Measurements from ENCODE around the gene CADM4. TPM values are rescaled to one million over a fixed set of nuclear protein-coding genes. Genes with fewer than 3 reads are reported as not detected.

The CADM4 gene
- polyA plus RNA-seq, 1 donor from 2014 or later, result not detected

DNA sequence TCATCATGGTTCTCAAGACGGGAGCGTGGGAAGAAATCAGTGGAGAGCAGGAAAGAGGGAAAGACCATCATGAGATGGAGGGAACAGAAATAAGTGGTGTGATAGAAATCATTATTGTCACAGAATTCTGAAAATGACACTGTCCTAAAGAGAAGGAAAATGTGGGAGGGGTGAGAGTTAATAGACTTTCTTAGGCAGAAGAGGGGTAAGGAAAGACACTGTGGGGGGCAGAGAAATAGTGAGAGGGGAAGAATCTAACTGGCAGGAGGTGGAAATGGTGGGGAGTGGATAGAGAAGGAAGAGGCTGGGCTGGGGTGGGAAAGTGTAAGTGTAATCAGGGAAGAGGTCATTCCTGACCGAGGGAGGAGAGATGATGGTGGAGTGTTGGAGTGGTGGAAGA is 60.9 kb downstream of the CADM4 start:
- H3K27ac Mint-ChIP-seq, result peak overlapping the region in 1 of 3 donors; percentile 50
- H3K4me3 Mint-ChIP-seq, result peak overlapping the region; percentile 30 to 70 (median 54)
- H3K36me3 Mint-ChIP-seq, result peaks cover 2% of the 10 kb centered on the region
- peaks cover 10 to 16% (median 11%) of the 10 kb centered on the region in 3 donors for H3K4me1 Mint-ChIP-seq
- H3K9me3 Mint-ChIP-seq, result no peaks in the 10 kb centered on the region
- H3K27me3 Mint-ChIP-seq, result peaks cover 3% of the 10 kb centered on the region

DNA sequence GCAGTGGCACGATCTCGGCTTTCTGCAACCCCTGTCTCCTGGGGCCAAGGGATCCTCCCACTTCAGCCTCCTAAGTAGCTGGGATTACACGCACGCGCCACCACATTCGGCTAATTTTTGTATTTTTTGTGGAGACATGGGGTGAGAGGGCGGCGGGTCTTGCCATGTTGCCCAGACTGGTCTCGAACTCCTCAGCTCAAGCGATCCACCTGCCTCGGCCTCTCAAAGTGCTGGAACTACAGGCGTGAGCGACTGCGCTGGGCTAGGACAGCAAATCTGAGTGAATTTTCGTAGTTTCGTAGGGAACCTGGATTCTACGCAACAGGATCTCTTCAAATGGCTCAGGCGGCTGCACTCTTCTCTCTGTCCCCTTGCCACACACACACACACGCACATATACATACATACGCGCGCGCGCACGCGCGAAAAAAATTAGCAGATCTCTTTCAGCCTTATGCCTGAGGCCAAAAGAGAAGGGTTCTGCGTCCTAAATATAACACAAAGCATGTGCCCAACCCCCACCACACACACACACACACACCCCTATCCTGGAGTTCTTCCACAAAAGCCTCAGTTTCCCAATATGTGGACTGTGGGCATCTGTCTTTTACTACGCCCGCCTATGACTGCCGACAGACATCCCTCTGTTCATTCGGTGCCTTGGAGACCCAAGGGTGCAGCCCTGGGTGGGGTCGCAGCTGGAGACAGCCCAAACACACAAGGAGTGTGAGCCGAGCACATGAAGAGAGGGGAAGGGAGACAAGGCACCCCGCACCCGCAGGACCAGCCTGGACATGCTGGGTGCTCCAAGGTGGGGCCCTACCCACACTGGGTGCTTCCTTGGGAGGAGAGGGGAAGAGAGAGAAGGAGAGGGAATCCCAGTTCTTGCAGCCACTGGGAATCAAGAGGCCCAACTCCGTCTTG is 63.4 kb downstream of the CADM4 start:
- Mint-ChIP-seq H3K27ac (peak overlapping the region in 2 of 3 donors; percentile 97 to 99), H3K9me3 (no peaks in the 10 kb centered on the region), H3K4me1 (peaks cover 11 to 16% (median 13%) of the 10 kb centered on the region in 3 donors), H3K36me3 (peaks cover 2% of the 10 kb centered on the region), H3K27me3 (peaks cover 3% of the 10 kb centered on the region), H3K4me3 (peak overlapping the region; percentile 60 to 98 (median 96))

DNA sequence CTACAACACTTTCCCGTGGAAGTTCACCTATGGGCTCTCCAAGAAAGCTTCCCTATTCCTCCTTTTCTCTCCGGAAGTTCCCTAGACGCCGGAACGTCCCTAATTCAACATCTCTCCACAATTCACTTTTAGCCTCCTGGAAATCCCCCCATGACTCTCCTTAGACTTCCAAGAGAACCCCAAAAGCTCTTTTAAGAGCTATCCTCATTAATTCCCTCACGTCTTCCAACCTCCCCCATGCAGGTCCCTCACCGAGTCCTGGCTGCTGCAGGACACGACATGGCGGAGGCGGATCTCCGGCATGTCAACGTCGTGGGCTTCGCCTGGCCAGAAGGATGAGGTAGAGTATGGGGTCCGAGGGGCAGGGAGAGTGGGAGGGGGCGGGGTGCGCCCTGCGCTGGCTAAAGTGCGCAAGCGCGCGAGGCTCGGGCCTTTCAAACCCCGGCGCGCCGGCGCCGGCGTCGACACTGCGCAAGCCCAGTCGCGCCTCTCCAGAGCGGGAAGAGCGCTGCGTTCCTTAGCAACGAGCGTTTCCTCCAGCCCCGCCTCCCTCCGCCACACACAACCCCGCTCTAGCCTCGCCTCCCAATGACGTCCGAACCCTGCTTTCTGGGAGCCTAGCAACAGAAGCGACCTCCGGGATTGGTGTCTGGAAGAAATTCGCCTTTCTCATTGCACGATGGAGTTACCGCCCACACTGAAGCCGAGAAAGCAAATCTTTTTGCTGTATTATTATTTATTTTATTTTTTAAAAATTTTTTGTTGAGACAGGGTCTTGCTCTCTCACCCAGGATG is 64.3 kb downstream of the CADM4 start, which contains the start of the genes PINLYP and XRCC1:
PINLYP (plus strand) TSS at position 646 of the 795 bp plus-strand sequence. CDS start 1,391 bp downstream, outside the sequence.
XRCC1 (minus strand) TSS at position 372 of the 795 bp plus-strand sequence; CDS start at position 303, 69 bp downstream.
- peak within 1 kb of the TSS; percentile 93 to 99 (median 98) for H3K4me3 Mint-ChIP-seq
- peaks cover 11 to 18% (median 16%) of the 10 kb centered on the region in 3 donors for H3K4me1 Mint-ChIP-seq
- H3K9me3 Mint-ChIP-seq, result no peaks in the 10 kb centered on the region
- peaks cover 2% of the 10 kb centered on the region for H3K36me3 Mint-ChIP-seq
- H3K27me3 Mint-ChIP-seq, result peaks cover 3% of the 10 kb centered on the region
- H3K27ac Mint-ChIP-seq, result peak within 1 kb of the TSS; percentile 97 to 99 (median 97)

DNA sequence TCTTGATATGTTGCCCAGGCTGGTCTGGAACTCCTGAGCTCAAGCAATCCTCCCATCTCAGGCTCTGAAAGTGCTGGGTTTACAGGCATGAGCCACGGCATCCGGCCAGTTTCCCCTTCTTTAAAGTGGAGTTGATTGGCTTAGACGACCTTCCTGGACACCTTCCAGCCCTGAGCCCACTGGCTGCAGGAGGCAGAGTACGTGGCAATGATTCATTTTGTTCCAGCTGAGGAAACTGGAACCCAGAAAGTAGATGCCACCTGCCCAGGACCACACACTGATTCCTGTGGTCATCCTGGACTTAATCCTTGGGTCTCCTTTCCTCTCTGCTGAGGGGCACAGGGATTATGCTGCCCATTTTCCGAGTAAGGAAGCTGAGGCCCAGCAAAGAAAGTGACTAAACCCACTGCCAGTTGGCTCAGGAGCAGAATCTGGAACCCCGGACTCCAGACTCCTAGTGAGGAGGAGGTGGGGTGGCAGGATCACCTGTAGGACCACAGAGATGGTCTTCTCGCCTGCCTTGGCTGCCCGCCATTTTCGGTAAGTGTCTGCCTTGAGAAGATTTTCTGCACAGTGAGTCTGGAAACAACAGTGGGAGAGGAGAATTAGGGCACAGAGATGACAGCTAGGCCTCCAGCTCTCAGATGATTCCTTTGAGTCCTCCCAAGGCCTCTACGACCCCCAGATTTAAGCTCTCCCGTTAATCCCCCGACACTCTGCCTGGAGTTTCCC is 65.1 kb downstream of the CADM4 start:
- peak overlapping the region; percentile 97 to 99 (median 97) for H3K27ac Mint-ChIP-seq
- peaks cover 3% of the 10 kb centered on the region for H3K36me3 Mint-ChIP-seq
- peaks cover 3% of the 10 kb centered on the region for H3K27me3 Mint-ChIP-seq
- peaks cover 16 to 25% (median 22%) of the 10 kb centered on the region in 3 donors for H3K4me1 Mint-ChIP-seq
- H3K9me3 Mint-ChIP-seq, result no peaks in the 10 kb centered on the region
- H3K4me3 Mint-ChIP-seq, result peak overlapping the region; percentile 93 to 99 (median 98)

Other genes with a start within 250 kb of the CADM4 start
- gene TEX101, start 225.0 kb downstream of the CADM4 start, polyA plus RNA-seq, result not detected
- gene LYPD3, start 174.2 kb downstream of the CADM4 start, polyA plus RNA-seq, result 0.25 TPM
- gene PHLDB3, start 135.1 kb downstream of the CADM4 start, polyA plus RNA-seq, result 6.8 TPM
- gene ETHE1, start 112.6 kb downstream of the CADM4 start, polyA plus RNA-seq, result 25.2 TPM
- 2.9 TPM for gene ZNF575, start 106.7 kb downstream of the CADM4 start, polyA plus RNA-seq
- 23.6 TPM for gene XRCC1, start 64.3 kb downstream of the CADM4 start, polyA plus RNA-seq
- gene PINLYP, start 64.0 kb downstream of the CADM4 start, polyA plus RNA-seq, result not detected
- gene IRGQ, start 43.7 kb downstream of the CADM4 start, polyA plus RNA-seq, result 1.0 TPM
- 9.9 TPM for gene ZNF576, start 43.3 kb downstream of the CADM4 start, polyA plus RNA-seq
- gene SRRM5, start 27.8 kb downstream of the CADM4 start, polyA plus RNA-seq, result not detected
- gene ZNF428, start 20.2 kb downstream of the CADM4 start, polyA plus RNA-seq, result 15.4 TPM
- 1.3 TPM for gene PLAUR, start 30.3 kb upstream of the CADM4 start, polyA plus RNA-seq
- not detected for gene IRGC, start 76.2 kb upstream of the CADM4 start, polyA plus RNA-seq
- 15.6 TPM for gene SMG9, start 115.1 kb upstream of the CADM4 start, polyA plus RNA-seq
- 87.9 TPM for gene KCNN4, start 141.1 kb upstream of the CADM4 start, polyA plus RNA-seq
- not detected for gene LYPD5, start 162.6 kb upstream of the CADM4 start, polyA plus RNA-seq
- gene ZNF283, start 187.5 kb upstream of the CADM4 start, polyA plus RNA-seq, result 2.6 TPM
- 3.1 TPM for gene ZNF404, start 244.1 kb upstream of the CADM4 start, polyA plus RNA-seq

Measured in IgD-negative memory B cell (primary cell).